Activated CD4-positive, alpha-beta memory T cell treated with anti-CD3 and anti-CD28 coated beads for 36 hours (primary cell): ENCODE results near the gene CREB1. TPM values are rescaled to one million over a fixed set of nuclear protein-coding genes. Genes with fewer than 3 reads are reported as not detected.
A peak's percentile ranks its signal among the peaks of the same experiment; 100 is the strongest.
"Not testable (repeated sequence)": the region's sequence is repeated elsewhere in the genome, so short reads cannot be mapped to it uniquely, and the experiment has no call there.

Experiments
- CTCF ChIA-PET: fragments of 350-600 bp; sonication (Branson Sonifier 250); formaldehyde crosslinking; loops from one replicate; lab custom pipeline; 2021; ENCODE audit warnings: antibody characterized with exemption, inconsistent platforms; lab: Charles Lee
- POLR2A ChIA-PET: fragments of 350-600 bp; sonication (Branson Sonifier 250); formaldehyde crosslinking; loops from one replicate; lab custom pipeline; 2021; ENCODE audit warnings: antibody characterized with exemption; lab: Charles Lee
- DNase-seq: peaks from one replicate; pipeline ENCODE4 v3.0.0-alpha.2; 2020
- H3K27ac Mint-ChIP-seq: one replicate; pipeline ENCODE4 v1.8.0; 2021; ENCODE audit warnings: mixed read lengths
- H3K27me3 Mint-ChIP-seq: one replicate; pipeline ENCODE4 v1.8.0; 2021; ENCODE audit warnings: mixed read lengths
- H3K36me3 Mint-ChIP-seq: one replicate; pipeline ENCODE4 v1.8.0; 2021; ENCODE audit warnings: mixed read lengths
- H3K4me1 Mint-ChIP-seq: one replicate; pipeline ENCODE4 v1.8.0; 2021; ENCODE audit warnings: low read depth, mixed read lengths
- H3K4me3 Mint-ChIP-seq: one replicate; pipeline ENCODE4 v1.8.0; 2021; ENCODE audit warnings: mild to moderate bottlenecking, mixed read lengths
- H3K9me3 Mint-ChIP-seq: one replicate; pipeline ENCODE4 v1.8.0; 2021; ENCODE audit warnings: mixed read lengths
- intact Hi-C: fragments of 100-400 bp; cut with micrococcal nuclease; formaldehyde crosslinking; loops from one replicate; pipeline ENCODE4 v1.15.1; 2023
- total RNA-seq, 2 experiments: library from RNA; stranded (reverse); gene quantifications; one replicate each; pipeline ENCODE4 v1.2.3, GENCODE V29; 2021

The CREB1 gene
- total RNA-seq, 2 experiments from 2014 or later: 90.7 to 92.2 TPM

DNA sequence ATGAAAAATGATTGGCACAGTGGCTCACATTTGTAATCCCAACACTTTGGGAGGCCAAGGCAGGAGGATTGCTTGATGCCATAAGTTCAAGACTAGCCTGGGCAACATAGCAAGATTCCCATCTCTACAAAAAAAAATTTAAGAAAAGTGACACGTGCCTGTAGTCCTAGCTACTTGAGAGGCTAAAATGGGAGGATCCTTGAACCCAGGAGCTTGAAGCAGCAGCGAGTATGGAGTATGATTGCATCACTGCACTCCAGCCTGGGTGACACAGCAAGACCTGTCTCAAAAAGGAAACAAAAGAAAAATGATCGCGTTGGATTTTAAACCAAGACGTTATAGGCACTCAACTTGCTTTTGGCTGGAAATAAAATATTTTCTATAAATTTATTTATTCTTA, 37.8 kb upstream of the CREB1 start:
- ChIA-PET POLR2A (no interaction called here), CTCF (no interaction called here)
- intact Hi-C loops: no loop called here

DNA sequence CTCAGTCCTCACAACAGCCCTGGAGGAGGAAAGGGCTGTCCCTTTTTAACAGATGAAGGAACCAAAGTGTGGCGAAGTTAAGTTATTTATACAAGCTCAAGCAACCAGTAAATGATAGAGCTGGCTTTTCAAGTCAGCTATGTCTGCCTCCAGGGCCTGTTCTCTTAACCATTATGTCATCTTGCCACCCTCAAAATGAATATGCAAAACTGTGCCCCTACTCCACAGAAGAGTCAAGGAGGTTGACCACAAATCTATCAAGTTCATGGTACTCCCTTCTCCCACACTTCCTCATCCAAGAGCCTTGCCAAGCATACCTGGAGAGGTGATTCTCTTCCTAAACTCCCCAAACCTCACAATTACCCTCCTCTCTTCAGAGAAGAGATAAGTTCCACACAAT, 37.3 kb upstream of the CREB1 start:
- DNase-seq: no peak
- intact Hi-C loops: no loop called here
- Mint-ChIP-seq H3K27me3 (no peaks in the 10 kb centered on the region), H3K4me3 (no peak overlapping the region), H3K9me3 (no peaks in the 10 kb centered on the region), H3K36me3 (no peaks in the 10 kb centered on the region), H3K27ac (no peak overlapping the region), H3K4me1 (no peaks in the 10 kb centered on the region)
- ChIA-PET POLR2A (no interaction called here), CTCF (no interaction called here)

More for the DNA sequence above, 37.8 kb upstream of the CREB1 start:
- Mint-ChIP-seq H3K4me3 (no peak overlapping the region), H3K27me3 (no peaks in the 10 kb centered on the region), H3K9me3 (no peaks in the 10 kb centered on the region), H3K27ac (no peak overlapping the region), H3K4me1 (no peaks in the 10 kb centered on the region), H3K36me3 (no peaks in the 10 kb centered on the region)
- no peak for DNase-seq

DNA sequence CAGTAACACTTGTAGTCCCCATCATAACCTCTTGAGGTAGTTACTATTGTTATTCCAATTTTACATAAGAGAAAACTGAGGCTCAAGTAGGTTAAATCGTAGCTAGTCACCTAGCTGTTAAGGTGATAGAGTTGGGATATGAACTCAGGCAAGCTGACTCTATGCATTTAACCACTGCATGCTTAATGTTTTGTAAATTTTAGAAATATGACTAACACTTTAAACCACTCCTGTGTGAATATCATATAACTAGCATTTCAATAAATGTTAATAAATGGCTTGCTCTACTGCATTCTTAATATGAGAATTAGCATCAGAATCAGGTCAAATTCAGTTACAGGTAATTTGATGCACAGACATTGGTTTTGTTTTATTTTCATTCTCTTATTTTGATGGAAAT, 35.6 kb upstream of the CREB1 start:
- no peak for DNase-seq
- ChIA-PET POLR2A (no interaction called here), CTCF (no interaction called here)
- intact Hi-C loops: no loop called here
- no peak overlapping the region for H3K4me3 Mint-ChIP-seq
- H3K36me3 Mint-ChIP-seq: no peaks in the 10 kb centered on the region
- H3K27me3 Mint-ChIP-seq: no peaks in the 10 kb centered on the region
- no peak overlapping the region for H3K27ac Mint-ChIP-seq
- no peaks in the 10 kb centered on the region for H3K9me3 Mint-ChIP-seq
- peaks cover 3% of the 10 kb centered on the region for H3K4me1 Mint-ChIP-seq

DNA sequence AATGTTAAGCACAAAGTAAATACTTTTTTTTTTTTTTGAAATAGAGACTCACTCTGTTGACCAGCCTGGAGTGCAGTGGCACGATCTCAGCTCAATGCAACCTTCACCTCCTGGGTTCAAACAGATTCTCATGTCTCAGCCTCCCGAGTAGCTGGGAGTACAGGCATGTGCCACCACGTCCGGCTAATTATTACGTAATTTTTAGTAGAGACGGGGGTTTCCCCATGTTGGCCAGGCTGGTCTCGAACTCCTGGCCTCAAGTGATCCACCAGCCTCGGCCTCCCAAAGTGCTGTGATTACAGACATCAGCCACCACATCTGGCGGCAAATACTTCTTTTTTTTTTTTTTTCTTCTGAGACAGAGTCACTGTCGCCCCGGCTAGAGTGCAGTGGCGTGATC, 32.8 kb upstream of the CREB1 start:
- H3K27me3 Mint-ChIP-seq, H3K9me3 Mint-ChIP-seq, H3K4me1 Mint-ChIP-seq, intact Hi-C loops, H3K27ac Mint-ChIP-seq, DNase-seq, H3K4me3 Mint-ChIP-seq, H3K36me3 Mint-ChIP-seq: not testable (repeated sequence)
- ChIA-PET POLR2A (interaction anchor here (0.6 kb wide), 2 partner anchors 442 to 702 kb away, joined by 3 to 7 read pairs; no protein-coding TSS in a partner anchor), CTCF (interaction anchor here (0.6 to 0.7 kb wide), 2 partner anchors 18 to 507 kb away, joined by 4 read pairs; no protein-coding TSS in a partner anchor)

DNA sequence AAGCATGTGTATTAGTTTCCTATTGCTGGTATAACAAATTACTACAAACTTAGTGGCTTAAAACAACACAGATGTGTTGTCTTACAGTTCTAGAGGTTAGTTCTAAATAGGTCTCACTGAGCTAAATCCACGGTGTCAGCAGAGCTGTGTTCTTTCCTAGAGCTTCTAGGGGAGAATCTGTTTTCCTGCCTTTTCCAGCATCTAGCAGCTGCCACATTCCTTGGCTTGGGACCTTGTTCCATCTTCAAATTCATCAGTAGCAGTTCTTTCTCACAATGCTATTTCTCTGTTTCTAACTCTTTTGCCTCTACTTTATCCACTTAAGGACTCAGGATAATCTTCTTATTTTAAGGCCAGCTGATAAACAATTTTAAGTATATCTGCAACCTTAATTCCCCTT, 32.2 kb upstream of the CREB1 start:
- peaks cover 4% of the 10 kb centered on the region for H3K4me1 Mint-ChIP-seq
- ChIA-PET CTCF (interaction anchor here (0.6 to 0.8 kb wide), 2 partner anchors 25 to 47 kb away, joined by 3 read pairs; no protein-coding TSS in a partner anchor), POLR2A (no interaction called here)
- no peak overlapping the region for H3K4me3 Mint-ChIP-seq
- no peaks in the 10 kb centered on the region for H3K27me3 Mint-ChIP-seq
- H3K27ac Mint-ChIP-seq: no peak overlapping the region
- intact Hi-C loops: no loop called here
- H3K36me3 Mint-ChIP-seq: no peaks in the 10 kb centered on the region
- no peaks in the 10 kb centered on the region for H3K9me3 Mint-ChIP-seq
- DNase-seq: no peak

DNA sequence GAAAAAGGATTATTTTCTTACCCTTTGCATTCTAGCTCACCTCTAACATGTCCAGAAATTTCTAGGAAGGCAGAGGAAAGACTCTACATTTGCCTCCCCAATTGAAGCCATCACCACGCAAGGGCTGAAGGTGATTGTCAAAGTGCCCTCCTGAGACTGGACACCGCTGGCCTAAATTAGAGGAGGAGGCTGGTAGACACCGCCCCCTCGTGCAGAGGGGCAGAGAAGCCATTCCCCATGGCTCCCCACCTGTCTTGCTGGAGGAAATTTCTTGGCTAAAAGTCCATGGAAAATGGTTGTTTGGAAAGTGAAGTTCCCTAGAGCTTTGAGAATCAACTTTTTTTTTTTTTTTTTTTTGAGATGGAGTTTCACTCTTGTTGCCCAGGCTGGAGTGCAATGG, 31.3 kb upstream of the CREB1 start:
- Mint-ChIP-seq H3K9me3 (no peaks in the 10 kb centered on the region), H3K4me3 (no peak overlapping the region), H3K27me3 (no peaks in the 10 kb centered on the region), H3K27ac (no peak overlapping the region), H3K36me3 (no peaks in the 10 kb centered on the region), H3K4me1 (peaks cover 7% of the 10 kb centered on the region)
- intact Hi-C loops: no loop called here
- POLR2A ChIA-PET: no interaction called here
- no peak for DNase-seq
- CTCF ChIA-PET: interaction anchor here (0.6 to 0.8 kb wide), 2 partner anchors 25 to 46 kb away, joined by 3 read pairs; no protein-coding TSS in a partner anchor

DNA sequence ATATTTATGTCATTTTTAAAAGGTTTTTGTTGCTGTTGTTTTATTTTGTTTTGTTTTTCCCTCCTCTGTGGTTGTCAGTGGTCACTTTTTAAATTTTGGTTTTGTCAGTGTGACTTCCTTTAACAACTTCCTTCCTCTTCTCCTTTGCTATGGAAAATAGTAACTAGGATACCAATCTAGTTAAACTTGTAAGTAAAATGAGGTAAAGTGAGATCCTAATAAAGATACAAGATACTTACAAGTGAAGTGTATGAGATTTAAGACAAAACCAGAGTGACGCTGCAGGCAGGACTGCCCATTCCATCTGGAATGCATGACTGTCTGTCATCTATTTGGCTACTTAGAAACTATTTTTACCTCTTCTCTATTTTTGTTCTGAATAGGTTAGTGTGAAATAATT, 30.6 kb upstream of the CREB1 start:
- no peak overlapping the region for H3K27ac Mint-ChIP-seq
- CTCF ChIA-PET: no interaction called here
- POLR2A ChIA-PET: no interaction called here
- no peak for DNase-seq
- no peaks in the 10 kb centered on the region for H3K9me3 Mint-ChIP-seq
- H3K4me1 Mint-ChIP-seq: peaks cover 12% of the 10 kb centered on the region
- H3K27me3 Mint-ChIP-seq: no peaks in the 10 kb centered on the region
- intact Hi-C loops: no loop called here
- H3K4me3 Mint-ChIP-seq: no peak overlapping the region
- H3K36me3 Mint-ChIP-seq: no peaks in the 10 kb centered on the region

DNA sequence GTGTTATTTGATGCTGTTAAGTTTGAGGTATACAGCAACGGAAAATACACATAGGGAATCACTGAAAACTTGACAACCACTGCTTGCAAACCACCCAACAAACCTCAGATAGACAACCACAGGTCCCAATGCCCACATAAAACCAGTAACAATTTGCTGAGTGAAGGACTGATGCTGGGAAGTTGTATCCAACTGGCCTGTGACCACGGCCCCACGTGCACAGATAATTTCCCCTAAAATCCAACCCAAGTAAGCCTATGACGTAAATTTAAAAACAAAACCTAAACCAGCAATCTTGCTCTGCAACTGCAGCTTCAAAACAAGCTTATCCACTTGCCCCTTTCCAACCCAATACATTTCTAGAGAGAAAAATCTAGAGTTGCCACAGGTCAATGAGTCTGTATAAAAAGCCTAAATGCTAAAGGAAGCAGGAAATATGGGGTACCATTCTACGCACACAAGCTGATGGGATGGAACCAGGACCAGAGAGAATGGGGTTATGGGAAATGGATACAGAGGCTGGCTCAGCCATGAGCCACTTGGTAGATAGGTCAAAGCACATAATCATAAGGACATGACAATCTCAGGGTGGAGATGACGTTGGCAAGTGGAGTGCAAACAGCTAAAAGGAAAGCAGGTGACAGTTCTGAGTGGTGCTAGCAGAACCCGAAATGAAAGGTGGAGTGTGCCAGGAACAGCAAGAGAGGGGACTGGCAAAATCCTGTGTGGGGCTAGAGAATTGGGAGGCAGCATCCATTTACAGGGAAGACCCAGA, 27.8 kb upstream of the CREB1 start:
- DNase-seq: no peak
- Mint-ChIP-seq H3K9me3 (no peaks in the 10 kb centered on the region), H3K4me3 (no peak overlapping the region), H3K36me3 (no peaks in the 10 kb centered on the region), H3K27me3 (no peaks in the 10 kb centered on the region), H3K27ac (no peak overlapping the region), H3K4me1 (peaks cover 39% of the 10 kb centered on the region)
- ChIA-PET POLR2A (interaction anchor here (1.0 to 2.5 kb wide), 2 partner anchors 29 to 39 kb away, joined by 3 to 9 read pairs; no protein-coding TSS in a partner anchor), CTCF (no interaction called here)
- intact Hi-C loops: no loop called here

DNA sequence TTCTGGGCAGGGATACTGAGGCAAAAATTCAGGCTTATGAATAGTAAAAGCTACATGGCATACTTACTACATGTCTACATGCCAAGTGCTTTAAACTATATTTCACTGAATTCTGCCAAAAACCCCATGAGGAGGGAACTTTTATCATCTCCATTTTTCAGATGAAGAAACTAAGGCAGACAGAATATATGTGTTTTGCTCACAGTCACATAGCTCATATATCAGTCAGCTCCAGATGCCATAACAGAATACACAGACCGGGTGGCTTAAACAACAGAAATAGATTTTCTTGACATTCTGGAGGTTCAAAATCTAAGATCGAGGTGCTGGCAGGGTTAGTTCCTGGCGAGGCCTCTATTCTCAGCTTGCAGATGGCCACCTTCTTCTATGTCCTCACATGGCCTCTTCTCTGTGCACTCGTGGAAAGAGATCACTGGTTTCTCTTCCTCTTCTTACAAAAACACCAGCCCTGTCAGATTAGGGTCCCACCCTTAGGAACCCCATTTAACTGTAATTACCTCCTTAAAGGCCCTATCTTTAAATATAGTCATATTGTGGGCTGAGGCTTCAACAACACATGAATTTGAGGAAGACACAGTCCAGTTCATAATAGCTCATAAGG, 27.1 kb upstream of the CREB1 start:
- H3K27me3 Mint-ChIP-seq: no peaks in the 10 kb centered on the region
- POLR2A ChIA-PET: interaction anchor here (1.0 to 2.5 kb wide), 2 partner anchors 28 to 38 kb away, joined by 3 to 9 read pairs; no protein-coding TSS in a partner anchor
- H3K4me1 Mint-ChIP-seq: peaks cover 41% of the 10 kb centered on the region
- no peak overlapping the region for H3K4me3 Mint-ChIP-seq
- CTCF ChIA-PET: no interaction called here
- no peak overlapping the region for H3K27ac Mint-ChIP-seq
- intact Hi-C loops: no loop called here
- DNase-seq: no peak
- H3K9me3 Mint-ChIP-seq: no peaks in the 10 kb centered on the region
- H3K36me3 Mint-ChIP-seq: no peaks in the 10 kb centered on the region

DNA sequence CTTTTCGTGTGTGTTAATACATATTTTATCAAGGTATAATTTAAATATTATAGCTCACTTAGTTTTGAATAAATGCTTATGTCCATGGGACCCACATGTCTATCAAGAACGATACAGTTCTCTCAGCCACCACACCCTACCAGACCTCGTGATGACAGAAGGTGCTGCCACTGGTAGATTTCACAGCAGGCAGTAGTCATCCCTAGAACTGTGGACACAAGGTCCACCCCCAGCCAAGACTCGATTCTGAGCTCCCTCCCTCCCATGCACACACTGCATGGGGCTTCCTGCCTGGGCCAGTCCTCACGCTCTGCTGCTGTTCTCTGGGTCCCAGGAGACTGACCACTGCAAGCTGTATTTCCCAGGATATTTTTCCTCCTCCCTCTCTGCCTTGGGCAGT, 26.5 kb upstream of the CREB1 start:
- intact Hi-C loops: no loop called here
- Mint-ChIP-seq H3K4me1 (peaks cover 41% of the 10 kb centered on the region), H3K36me3 (no peaks in the 10 kb centered on the region)

DNA sequence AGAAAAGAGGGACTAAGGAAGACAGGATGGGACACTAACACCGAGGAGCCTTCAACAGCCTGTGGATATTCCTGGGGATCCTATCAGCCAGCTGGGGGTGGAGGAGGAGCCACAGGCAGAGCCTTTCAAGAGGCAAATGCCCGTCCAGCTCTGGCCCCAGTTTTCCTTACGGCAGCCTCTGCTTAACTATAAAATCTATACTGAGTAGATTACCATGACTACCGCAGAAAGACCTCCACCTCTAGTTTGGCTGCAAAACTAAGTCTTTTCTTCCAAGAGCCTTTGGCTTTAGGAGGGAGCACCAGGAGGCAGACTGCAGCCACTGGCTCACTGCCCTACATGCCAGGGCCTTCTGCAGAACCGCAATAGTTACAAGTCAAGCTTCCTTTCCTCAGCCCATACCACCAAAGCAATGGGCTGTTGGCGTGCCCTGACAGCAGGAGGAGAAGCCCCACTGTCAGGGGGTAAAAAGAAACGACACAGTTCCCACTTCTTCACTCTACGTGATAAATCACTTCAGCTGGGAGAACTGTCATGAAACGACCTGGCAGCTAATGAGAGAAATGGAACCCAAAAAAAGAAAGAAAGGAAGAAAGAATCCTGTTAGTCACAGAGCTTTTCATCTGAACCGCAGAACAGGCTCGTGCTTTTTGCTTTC, 25.1 kb upstream of the CREB1 start:
- peaks cover 37% of the 10 kb centered on the region for H3K4me1 Mint-ChIP-seq
- ChIA-PET POLR2A (interaction anchor here (2.4 kb wide), 1 partner anchor 26 kb away, joined by 13 read pairs; the partner anchor contains the start of gene CREB1), CTCF (interaction anchor here (1.8 kb wide), 1 partner anchor 25 kb away, joined by 5 read pairs; the partner anchor contains the start of gene CREB1)
- no peaks in the 10 kb centered on the region for H3K27me3 Mint-ChIP-seq
- H3K27ac Mint-ChIP-seq: peak overlapping the region; percentile 16
- intact Hi-C loops: no loop called here
- H3K36me3 Mint-ChIP-seq: no peaks in the 10 kb centered on the region
- no peak overlapping the region for H3K4me3 Mint-ChIP-seq
- DNase-seq: no peak
- no peaks in the 10 kb centered on the region for H3K9me3 Mint-ChIP-seq

More for the DNA sequence above, 26.5 kb upstream of the CREB1 start:
- DNase-seq: peak; percentile 35
- Mint-ChIP-seq H3K27ac (no peak overlapping the region), H3K27me3 (no peaks in the 10 kb centered on the region), H3K4me3 (no peak overlapping the region), H3K9me3 (no peaks in the 10 kb centered on the region)
- ChIA-PET CTCF (no interaction called here), POLR2A (interaction anchor here (1.0 to 2.4 kb wide), 2 partner anchors 27 to 38 kb away, joined by 3 to 13 read pairs; partner anchors contain the start of gene CREB1)

DNA sequence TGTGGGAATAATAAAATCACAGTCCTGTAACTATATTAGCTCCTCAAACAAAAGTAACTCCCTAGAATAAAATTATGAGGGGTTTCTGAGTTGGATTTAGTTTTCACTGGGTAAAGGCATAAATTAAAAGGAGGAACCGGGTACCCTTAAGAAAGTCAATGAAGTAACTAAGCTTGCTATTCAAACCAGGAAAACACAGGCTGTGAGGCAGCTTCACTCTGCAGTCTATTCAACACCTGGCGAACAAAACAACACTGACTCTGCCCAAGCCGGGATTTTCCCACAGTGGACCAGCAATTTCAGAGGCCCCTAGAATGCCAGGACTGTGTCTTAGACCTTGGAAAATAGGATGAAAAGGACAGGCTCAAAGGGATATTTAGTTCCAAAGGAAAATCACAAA, 24.6 kb upstream of the CREB1 start:
- no peak overlapping the region for H3K4me3 Mint-ChIP-seq
- H3K27ac Mint-ChIP-seq: peak overlapping the region; percentile 16
- ChIA-PET POLR2A (interaction anchor here (0.6 to 2.4 kb wide), 2 partner anchors 25 to 852 kb away, joined by 3 to 13 read pairs; partner anchors contain the start of gene CREB1), CTCF (interaction anchor here (1.8 kb wide), 1 partner anchor 24 kb away, joined by 5 read pairs; the partner anchor contains the start of gene CREB1)
- no peaks in the 10 kb centered on the region for H3K36me3 Mint-ChIP-seq
- H3K4me1 Mint-ChIP-seq: peaks cover 37% of the 10 kb centered on the region
- no peaks in the 10 kb centered on the region for H3K27me3 Mint-ChIP-seq
- no peak for DNase-seq
- no peaks in the 10 kb centered on the region for H3K9me3 Mint-ChIP-seq
- intact Hi-C loops: no loop called here
